Liver (tissue), 9 donors: Measurements from ENCODE around the gene PKIG. TPM values are rescaled to one million over a fixed set of nuclear protein-coding genes. Genes with fewer than 3 reads are reported as not detected.

ENCODE experiments used
- DNase-seq: peaks from one replicate; pipeline ENCODE4 v3.0.0-alpha.2; 2017; ENCODE audit warnings: low spot score
- H3K27ac ChIP-seq, 2 donors: one replicate each; pipeline ENCODE4 v1.7.0; 2013; ENCODE audit warnings: inconsistent platforms in 2 of 2, low read length in 2 of 2, control low read depth in 1 of 2, low read depth in 1 of 2, mild to moderate bottlenecking in 1 of 2
- H3K27me3 ChIP-seq, 4 donors: one replicate each; pipeline versions ENCODE4 v1.6.1 to v1.7.0; 2013; ENCODE audit warnings: low read length in 3 of 4, inconsistent platforms in 1 of 4, mild to moderate bottlenecking in 1 of 4, moderate library complexity in 1 of 4; ENCODE audit not compliant: control insufficient read depth in 4 of 4, insufficient read depth in 4 of 4
- H3K36me3 ChIP-seq, 4 donors: one replicate each; pipeline versions ENCODE4 v1.6.1 to v1.7.0; 2013; ENCODE audit warnings: low read length in 3 of 4, mild to moderate bottlenecking in 3 of 4, low read depth in 1 of 4, moderate library complexity in 1 of 4; ENCODE audit not compliant: control insufficient read depth in 4 of 4, insufficient read depth in 3 of 4
- H3K4me1 ChIP-seq, 4 donors: one replicate each; pipeline versions ENCODE4 v1.6.1 to v1.7.0; 2013; ENCODE audit warnings: low read length in 3 of 4, mild to moderate bottlenecking in 3 of 4, moderate library complexity in 1 of 4; ENCODE audit not compliant: control insufficient read depth in 4 of 4, insufficient read depth in 4 of 4
- H3K4me3 ChIP-seq, 3 donors: one replicate each; pipeline versions ENCODE4 v1.6.1 to v1.7.0; 2013; ENCODE audit warnings: low read length in 3 of 3, control low read depth in 1 of 3, low read depth in 1 of 3, mild to moderate bottlenecking in 1 of 3
- H3K9ac ChIP-seq, 2 donors: one replicate each; pipeline ENCODE4 v1.7.0; 2013; ENCODE audit warnings: low read length in 2 of 2, mild to moderate bottlenecking in 2 of 2, moderate library complexity in 2 of 2, control low read depth in 1 of 2, low read depth in 1 of 2
- H3K9me3 ChIP-seq, 4 donors: one replicate each; pipeline versions ENCODE4 v1.6.1 to v1.7.0; 2013; ENCODE audit warnings: low read length in 3 of 4; ENCODE audit not compliant: control insufficient read depth in 4 of 4
- ATF3 ChIP-seq: IDR thresholded peaks from 2 replicates; pipeline ENCODE4 v1.6.1; 2016; ENCODE audit warnings: antibody characterized with exemption
- CTCF ChIP-seq: fragments of 150-350 bp; IDR thresholded peaks from 2 replicates; pipeline ENCODE4 v1.5.1; 2017; ENCODE audit warnings: improper control_type of control experiment, low read depth, low read length; ENCODE audit not compliant: missing input control
- EGR1 ChIP-seq, 2 donors: IDR thresholded peaks; 2 replicates each; pipeline ENCODE4 v1.6.1; 2016 to 2018; ENCODE audit warnings: antibody characterized with exemption in 2 of 2, low read depth in 2 of 2
- FOXA1 ChIP-seq: IDR thresholded peaks from 2 replicates; pipeline ENCODE4 v1.6.1; 2016; ENCODE audit warnings: antibody characterized with exemption
- FOXA2 ChIP-seq: IDR thresholded peaks from 2 replicates; pipeline ENCODE4 v1.6.1; 2016; ENCODE audit warnings: antibody characterized with exemption
- GABPA ChIP-seq, 2 donors: IDR thresholded peaks in 1 of 2; conservative IDR thresholded peaks in 1 of 2; 2 replicates each; pipeline ENCODE4 v1.6.1; 2016; ENCODE audit warnings: antibody characterized with exemption in 2 of 2, mild to moderate bottlenecking in 1 of 2, moderate library complexity in 1 of 2
- HNF4A ChIP-seq, 2 donors: conservative IDR thresholded peaks; 2 replicates each; pipeline ENCODE4 v1.6.1; 2016; ENCODE audit warnings: antibody characterized with exemption in 2 of 2, mild to moderate bottlenecking in 2 of 2
- HNF4G ChIP-seq: IDR thresholded peaks from 2 replicates; pipeline ENCODE4 v1.6.1; 2016; ENCODE audit warnings: antibody characterized with exemption
- JUND ChIP-seq, 2 donors: IDR thresholded peaks; 2 replicates each; pipeline ENCODE4 v1.6.1; 2016; ENCODE audit warnings: antibody characterized with exemption in 2 of 2
- MAX ChIP-seq: IDR thresholded peaks from 2 replicates; pipeline ENCODE4 v1.6.1; 2016; ENCODE audit warnings: antibody characterized with exemption
- REST ChIP-seq: IDR thresholded peaks from 2 replicates; pipeline ENCODE4 v1.6.1; 2016; ENCODE audit warnings: antibody characterized with exemption, mild to moderate bottlenecking
- SP1 ChIP-seq: IDR thresholded peaks from 2 replicates; pipeline ENCODE4 v1.6.1; 2018; ENCODE audit warnings: antibody characterized with exemption, mild to moderate bottlenecking
- TAF1 ChIP-seq: conservative IDR thresholded peaks from 2 replicates; pipeline ENCODE4 v1.6.1; 2016; ENCODE audit warnings: antibody characterized with exemption, mild to moderate bottlenecking
- YY1 ChIP-seq: IDR thresholded peaks from 2 replicates; pipeline ENCODE4 v1.6.1; 2016; ENCODE audit warnings: antibody characterized with exemption, mild to moderate bottlenecking
- ZBTB33 ChIP-seq: IDR thresholded peaks from 2 replicates; pipeline ENCODE4 v1.6.1; 2016; ENCODE audit warnings: antibody characterized with exemption
- WGBS: extraction: QIAGEN DNeasy Blood & Tissue Kit; methylation state at CpG from one replicate; pipeline ENCODE4 v1.1.7; 2013; 5-methylcytosine and 5-hydroxymethylcytosine counted together
- polyA plus RNA-seq, 2 donors: library from polyadenylated mRNA; stranded (reverse) in 1 of 2; unstranded in 1 of 2; fragments of 200-250 nt in 1 of 2; fragments of >200 nt in 1 of 2; fragmentation: Nextera tagmentation in 1 of 2; extraction: Ambion mirVana in 1 of 2; gene quantifications; one replicate each; pipeline versions ENCODE4 v1.2.1 to v1.2.3, GENCODE V29; 2013 to 2015
- total RNA-seq, 2 donors: library from RNA; depleted of rRNA; stranded (reverse); fragments of >200 nt; gene quantifications; one replicate each; pipeline ENCODE4 v1.2.3, GENCODE V29; 2014
- donor health status: healthy.
- donor health status: healthy.
- donor health status: healthy.
- donor health status: healthy.
- donor health status: healthy.

The PKIG gene
- total and polyA plus RNA-seq, 4 donors, result 10.6 to 24.3 (median 23.4) TPM

GRCh38 chr20:44621325-44621724 lies 38.9 kb downstream of the PKIG start:
- 94% methylated on average over 5 of the region's 5 CpGs for whole genome bisulfite sequencing
- Histone ChIP-seq H3K27ac (no peak overlapping the region), H3K27me3 (no peaks in the 10 kb centered on the region), H3K4me3 (no peak overlapping the region), H3K9ac (no peak overlapping the region), H3K36me3 (peaks cover 1 to 20% (median 7%) of the 10 kb centered on the region in 4 donors), H3K9me3 (peaks cover 0 to 3% (median under 1%) of the 10 kb centered on the region in 4 donors), H3K4me1 (no peaks in the 10 kb centered on the region)
- DNase-seq, result no peak
- TF ChIP-seq EGR1 (IDR thresholded peaks at IDR 0.05; ENCODE audit: low read depth in 2 of 2) (no peak), TAF1 (no peak), ZBTB33 (no peak), REST (no peak), SP1 (no peak), HNF4G (no peak), YY1 (no peak)

GRCh38 chr20:44621939-44622338 lies 39.6 kb downstream of the PKIG start:
- Histone ChIP-seq H3K4me1 (no peaks in the 10 kb centered on the region), H3K27ac (no peak overlapping the region), H3K36me3 (peaks cover 1 to 20% (median 6%) of the 10 kb centered on the region in 4 donors), H3K9ac (no peak overlapping the region), H3K4me3 (no peak overlapping the region), H3K27me3 (no peaks in the 10 kb centered on the region), H3K9me3 (peaks cover 0 to 3% (median under 1%) of the 10 kb centered on the region in 4 donors)
- 96% methylated on average over 8 of the region's 8 CpGs for WGBS
- no peak for DNase-seq
- TF ChIP-seq FOXA1 (no peak), FOXA2 (no peak), CTCF (no peak), MAX (no peak), GABPA (IDR thresholded peaks at IDR 0.05 in 1 of 2, conservative IDR thresholded peaks at IDR 0.05 in 1 of 2) (no peak), JUND (IDR thresholded peaks at IDR 0.05) (no peak), YY1 (no peak), REST (no peak), ATF3 (no peak), HNF4G (no peak), HNF4A (conservative IDR thresholded peaks at IDR 0.05) (no peak), EGR1 (IDR thresholded peaks at IDR 0.05; ENCODE audit: low read depth in 2 of 2) (no peak), TAF1 (no peak)
